Activated T-cell treated with anti-CD3 and anti-CD28 coated beads for 4 hours (primary cell): ENCODE results near the gene ARSB.
"Not testable (repeated sequence)": the region's sequence is repeated elsewhere in the genome, so short reads cannot be mapped to it uniquely, and the experiment has no call there.

Source experiments
- DNase-seq: peaks from one replicate; pipeline ENCODE4 v3.0.0-alpha.2; 2020

Gene ARSB

DNA sequence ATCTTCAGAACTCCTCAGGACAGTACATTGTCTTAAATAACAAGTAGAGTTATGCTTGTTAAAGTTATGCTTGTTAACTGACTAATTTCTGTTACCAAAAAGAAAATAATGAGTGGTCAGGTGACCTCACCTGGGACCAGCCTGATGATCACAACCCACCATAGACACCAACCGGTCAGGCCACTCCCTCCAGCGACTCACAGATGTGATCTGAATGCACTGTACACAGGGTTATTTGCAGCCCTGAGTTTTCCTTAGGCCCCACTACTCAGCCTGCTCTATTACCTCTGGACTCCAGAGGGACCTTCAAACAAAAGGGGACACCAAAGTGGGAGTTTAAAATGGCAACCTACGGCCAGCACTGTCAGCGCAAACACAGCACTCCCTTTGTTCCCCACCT is 55.3 kb downstream of the ARSB start:
- no peak for DNase-seq

DNA sequence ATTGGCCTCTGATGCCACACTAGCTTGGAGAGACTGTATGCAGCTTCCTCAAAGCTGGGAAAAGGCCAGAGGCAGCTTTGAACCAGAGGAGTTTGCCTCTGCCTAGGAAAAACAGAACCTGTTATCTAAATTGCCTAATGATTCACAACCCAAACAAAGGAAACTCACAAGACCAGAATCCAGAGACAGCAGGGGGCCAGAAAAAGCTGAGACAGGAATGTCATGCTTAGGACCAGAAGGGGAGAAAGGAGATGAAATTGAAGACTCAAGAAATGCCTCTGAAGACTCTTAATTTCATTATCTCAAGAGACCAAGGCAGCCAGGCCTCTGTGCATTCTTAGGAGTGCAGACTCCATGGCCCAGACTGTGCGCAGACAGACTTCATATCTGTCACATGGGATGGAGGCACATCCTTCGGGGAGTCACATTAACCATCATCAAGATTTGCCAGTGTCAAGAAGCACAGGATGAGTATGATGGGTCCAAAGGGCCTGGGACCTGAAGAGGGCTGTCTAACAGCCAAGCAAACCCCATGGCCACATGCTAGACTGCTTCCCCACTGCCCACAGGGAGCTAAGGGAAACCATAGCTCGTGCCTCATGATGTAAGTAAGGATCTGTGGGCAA is 57.3 kb downstream of the ARSB start:
- DNase-seq, result no peak

- no peak for DNase-seq
These were observed 58.9 kb downstream of the ARSB start for GRCh38 chr5:78926252-78926651.

DNA sequence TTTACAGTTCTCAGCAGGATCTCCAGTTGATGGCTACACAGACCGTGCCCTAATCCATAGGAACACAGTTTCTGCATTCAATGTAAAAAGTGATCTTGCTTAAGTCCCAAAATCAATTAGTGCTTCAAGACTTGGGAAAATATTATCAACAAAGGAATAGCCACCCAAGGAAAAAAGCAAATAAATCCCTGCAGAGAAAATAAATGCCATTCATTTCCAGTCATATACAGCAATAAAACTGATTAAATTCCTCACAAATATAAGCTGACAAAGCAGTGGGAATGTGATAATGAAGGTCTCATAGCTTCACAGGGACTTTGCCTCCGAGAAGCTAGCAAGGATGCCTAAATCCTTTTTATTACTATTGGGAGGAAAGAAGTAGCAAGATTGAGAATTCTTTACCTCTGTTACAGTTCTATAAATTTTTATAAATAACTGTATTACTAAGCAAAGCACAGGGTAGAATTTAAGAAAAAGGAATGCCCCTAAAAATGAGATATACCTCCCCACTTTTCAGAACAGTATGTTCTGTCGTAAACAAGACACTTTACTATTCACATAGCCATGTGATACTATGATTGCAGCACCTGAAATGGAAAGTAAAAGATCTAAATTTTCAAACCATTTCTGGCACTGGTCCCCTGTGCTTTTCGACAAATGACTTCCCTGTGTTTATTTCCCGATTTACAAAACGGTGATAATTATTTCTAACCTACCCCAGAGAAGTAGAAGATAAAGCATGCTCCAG is 59.8 kb downstream of the ARSB start:
- DNase-seq, result no peak

DNA sequence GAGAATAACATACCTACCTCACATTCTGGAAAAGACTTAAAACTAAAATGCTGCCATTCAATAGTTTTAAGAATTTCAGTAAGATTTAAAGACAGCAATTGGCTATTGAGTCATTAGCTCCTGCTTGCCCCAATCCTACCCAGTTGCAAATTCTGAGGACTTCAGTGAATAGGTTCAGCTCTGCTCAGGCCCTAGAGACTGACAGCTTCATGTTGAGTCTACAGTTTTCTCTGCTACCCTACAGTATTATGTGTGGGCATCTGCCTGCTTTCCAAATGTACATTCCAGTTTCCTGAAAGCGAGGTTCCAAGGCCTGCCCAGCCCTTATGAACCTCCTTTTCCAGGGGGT is 61.5 kb downstream of the ARSB start:
- no peak for DNase-seq

GRCh38 chr5:78922879-78923621 is 62.1 kb downstream of the ARSB start:
- DNase-seq, result no peak

DNA sequence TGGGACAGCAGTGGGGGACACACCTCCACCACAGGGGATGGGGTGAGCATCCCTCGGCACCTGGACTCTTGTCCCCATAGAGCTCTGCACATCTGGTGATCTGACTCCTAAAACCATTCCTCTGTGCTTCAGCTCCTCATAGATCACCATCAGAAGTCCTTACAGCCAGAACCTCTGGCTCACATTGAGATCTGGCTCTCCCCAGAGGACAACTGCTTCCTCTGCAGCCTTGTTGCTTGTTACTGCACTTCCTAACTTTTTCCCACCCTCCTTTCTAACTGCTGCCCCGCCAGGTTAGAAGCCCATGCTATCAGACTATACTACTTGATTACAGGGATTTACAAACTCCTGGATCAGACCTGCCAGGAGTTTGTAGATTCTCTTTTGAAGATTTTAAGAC is 64.5 kb downstream of the ARSB start:
- DNase-seq, result no peak

DNA sequence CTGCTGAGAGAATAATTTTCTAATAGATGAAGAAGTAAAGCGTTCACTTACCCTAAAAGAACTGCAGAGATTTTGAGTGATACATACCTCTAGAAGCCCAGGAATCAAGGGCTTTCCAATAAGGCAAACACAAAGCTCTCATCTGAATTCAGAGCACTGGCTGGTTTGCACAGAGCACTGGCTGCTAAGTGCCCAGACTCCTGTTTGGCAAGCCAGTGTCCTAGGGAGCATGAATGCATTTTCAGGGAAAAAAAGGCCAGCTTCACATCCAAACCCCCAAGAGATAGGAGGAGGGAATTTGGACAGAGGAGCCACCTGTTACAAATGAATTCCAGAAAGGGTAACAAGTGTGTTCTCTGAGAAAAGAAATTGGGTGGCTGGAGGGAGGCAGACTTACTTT is 65.3 kb downstream of the ARSB start:
- DNase-seq, result no peak

DNA sequence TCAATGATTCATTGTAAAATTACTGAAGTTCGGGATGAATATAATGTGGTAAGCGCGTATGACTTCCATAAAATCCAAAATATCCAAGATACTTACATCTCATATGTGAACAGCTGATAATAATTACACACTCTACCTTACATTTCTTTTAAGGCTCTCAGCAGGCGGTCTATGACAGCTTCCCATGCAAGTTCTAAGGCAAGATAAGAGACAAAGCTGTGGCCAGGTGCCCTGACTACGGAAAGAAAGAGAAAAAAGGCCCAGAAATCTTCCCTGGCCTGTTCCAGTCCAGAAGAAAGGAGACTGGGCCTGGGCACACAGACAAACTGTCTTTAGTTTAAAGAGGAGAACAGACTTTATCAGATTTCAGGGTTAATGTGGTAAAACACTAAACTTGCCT is 69.1 kb downstream of the ARSB start:
- DNase-seq, result no peak

DNA sequence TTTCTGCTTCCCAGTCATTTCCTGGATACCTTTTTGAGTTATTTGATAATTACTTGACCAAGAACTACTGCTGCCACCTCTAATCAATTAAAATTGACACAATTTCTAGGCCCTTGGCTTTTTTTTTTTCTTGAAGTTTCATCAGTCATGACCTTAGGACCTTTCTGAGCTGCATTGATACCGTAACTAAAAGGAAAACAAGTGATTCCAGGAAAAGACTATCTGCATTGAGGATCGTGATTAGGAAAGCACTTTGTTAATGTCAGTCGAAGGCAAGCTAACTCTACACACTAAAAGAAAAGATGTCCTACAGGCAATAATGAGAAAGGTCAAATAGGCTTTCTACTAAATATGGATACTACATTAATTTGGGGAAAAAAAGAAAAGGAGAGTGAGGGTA is 69.9 kb downstream of the ARSB start:
- no peak for DNase-seq

DNA sequence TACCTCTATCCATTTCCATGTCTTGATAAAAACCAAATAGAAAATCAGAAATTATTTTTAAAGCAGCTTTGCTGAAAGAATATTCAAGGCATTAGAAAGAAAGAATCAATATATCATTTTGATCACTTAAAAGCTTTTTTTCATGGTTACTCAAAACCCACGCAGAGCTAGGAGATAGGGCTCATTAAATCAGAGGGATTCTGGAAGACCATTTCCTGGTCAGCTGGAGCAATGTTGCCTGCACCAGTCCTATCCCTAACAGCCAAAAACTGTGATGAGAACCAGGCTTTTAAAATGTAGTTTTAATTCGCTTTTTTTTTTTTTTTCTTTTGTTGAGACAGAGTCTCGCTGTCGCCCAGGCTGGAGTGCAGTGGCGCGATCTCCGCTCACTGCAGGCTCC is 72.3 kb downstream of the ARSB start:
- DNase-seq, result no peak

DNA sequence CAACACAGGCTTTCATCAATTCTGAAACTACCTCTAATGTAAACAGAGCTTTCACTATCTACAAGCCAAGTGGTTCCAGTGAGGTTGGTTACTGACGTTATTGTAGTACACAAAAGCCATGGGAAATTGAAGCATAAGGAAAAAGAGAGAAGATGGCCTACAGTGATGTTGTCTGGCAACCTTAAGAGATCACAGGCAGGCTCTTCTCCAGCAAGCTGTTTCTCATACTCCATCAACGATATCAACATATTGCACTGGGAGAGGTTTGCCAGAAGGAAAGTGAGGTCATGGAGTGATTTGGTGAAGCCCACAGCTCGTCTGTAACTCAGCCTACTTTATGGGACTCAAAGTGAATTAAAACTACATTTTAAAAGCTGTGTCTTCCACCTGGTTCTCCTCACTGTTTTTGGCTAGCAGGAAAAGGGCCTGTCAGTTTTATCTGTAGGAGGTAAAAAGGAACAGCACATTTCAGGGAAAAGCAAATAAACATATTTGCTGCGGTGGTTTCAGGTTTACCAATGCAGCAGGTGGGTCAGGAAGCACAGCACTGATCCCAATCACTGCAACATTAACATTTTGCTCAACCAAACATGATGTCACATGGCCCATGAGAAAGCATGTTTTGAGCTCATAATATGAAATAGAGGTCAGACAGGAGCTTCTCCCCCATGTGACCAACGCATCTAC is 72.9 kb downstream of the ARSB start:
- no peak for DNase-seq

- DNase-seq, result not testable (repeated sequence)
These were observed 75.7 kb downstream of the ARSB start for GRCh38 chr5:78909224-78909983.

DNA sequence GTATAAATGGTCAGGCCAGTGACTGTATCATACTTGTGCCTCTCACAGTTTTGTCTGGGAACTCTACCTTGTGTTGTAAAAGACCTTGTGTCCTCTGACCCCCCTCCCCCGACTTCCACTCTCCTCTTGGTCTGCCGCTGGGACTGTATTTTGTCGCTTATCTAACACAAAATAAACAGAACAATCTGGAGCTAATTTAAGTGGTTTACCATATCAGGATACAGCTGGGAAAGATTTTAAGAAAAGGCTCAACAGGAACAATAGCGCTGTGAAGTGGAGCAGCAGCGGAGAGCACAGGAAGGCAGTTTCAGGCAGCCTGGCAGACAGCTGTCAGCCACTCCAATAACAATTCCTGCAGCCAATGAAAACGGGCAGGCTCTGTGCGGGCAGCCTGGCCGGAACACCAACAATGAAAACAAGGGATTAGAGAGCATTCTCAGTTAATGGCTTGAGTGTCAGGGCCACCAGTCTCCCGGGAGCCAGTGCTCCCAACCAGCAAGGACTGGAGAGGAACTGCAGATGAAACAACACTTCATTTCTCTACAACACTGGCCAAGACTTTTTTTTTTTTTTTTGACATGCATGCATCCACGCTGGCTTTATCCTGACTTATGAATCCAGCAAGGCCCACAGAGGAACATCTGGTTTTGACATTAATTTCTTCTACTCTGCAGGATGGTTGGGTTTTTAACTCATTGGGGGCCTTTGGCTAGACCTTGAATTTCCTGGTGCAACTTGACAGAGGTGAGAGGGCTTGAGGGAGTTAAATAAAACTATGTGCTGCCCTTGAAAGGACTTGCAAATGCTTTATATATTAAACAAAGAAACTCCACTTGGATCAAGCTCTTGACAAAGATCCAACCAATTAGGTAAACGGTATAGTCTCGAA is 76.7 kb downstream of the ARSB start:
- DNase-seq, result no peak

GRCh38 chr5:78907255-78907891 is 77.7 kb downstream of the ARSB start:
- DNase-seq, result no peak

DNA sequence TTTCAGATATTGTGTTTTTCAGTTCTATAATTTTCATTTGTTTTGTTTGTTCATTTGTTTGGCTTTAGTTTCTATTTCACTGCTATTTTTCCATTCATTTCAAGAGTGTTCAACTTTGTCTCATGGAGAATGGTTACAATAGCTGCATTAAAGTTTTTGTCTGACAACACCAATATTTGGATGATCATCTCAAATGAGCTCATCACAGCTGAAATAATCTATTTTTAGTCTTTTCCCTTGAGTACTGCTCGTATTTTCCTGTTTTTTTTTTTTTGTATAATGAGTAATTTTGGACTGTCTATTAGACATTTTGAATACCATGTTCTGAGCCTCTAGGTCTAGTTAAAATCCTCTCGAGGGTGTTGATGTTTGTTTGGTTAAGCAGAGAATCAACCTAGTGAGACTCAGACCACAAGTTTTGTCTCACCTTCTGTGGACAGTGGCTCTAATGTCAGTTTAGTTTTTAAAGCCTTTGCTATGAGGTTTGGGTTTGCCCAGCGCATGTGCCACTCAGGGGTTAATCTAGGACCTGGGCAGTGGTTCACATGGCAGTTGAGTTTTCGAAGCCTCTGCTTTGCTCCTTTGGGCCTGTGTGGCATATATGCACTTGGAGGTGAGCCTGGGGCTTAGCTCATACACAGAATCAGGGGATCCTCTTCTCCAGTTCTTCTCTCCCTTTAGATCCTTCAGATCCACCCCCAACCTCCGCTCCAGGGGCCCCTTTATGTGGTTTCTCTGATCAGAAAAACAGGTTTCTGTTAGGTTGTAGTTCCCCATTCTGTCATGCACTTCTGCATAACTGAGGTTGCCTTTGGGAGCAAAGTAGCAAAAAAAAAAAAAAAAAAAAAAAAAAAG is 79.8 kb downstream of the ARSB start:
- no peak for DNase-seq

- no peak for DNase-seq
These were observed 81.2 kb downstream of the ARSB start for GRCh38 chr5:78903861-78904260.

DNA sequence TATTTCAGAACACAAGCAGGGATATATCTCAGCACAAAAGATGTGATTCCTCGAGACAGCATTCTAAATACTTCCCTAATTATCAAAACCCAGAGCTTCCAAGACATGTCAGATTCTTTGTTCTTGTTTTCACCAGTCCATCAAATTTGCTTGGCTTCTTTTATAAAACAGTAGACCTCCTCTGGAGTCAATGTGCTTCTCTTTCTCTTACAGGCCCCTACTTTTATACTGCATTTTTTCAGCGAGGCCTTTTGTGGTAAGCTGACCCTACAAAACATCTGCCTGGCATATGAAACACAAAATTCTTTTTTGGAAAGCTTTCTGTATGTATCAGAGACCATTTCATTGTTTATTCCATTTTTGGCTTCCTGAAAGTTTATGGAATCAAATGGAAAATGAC is 81.8 kb downstream of the ARSB start:
- DNase-seq, result no peak

GRCh38 chr5:78899922-78900362 is 85.2 kb downstream of the ARSB start:
- no peak for DNase-seq

GRCh38 chr5:78896132-78896531 is 89.0 kb downstream of the ARSB start:
- DNase-seq, result no peak
